RWPE2 (cell line): ENCODE data around the gene NBPF12.
"Not testable (repeated sequence)": the region's sequence is repeated elsewhere in the genome, so short reads cannot be mapped to it uniquely, and the experiment has no call there.

ENCODE experiments used
- ATAC-seq: fragments of 200-7000 bp; cut with Tn5 transposase; 3 replicates; pipeline ENCODE4 v1.9.1; 2021; ENCODE audit warnings: low read depth
- DNase-seq: peaks from one replicate; pipeline ENCODE4 v3.0.0-alpha.2; 2020; ENCODE audit warnings: low spot score
- H3K27ac ChIP-seq: fragments of 450-650 bp; 2 replicates; pipeline ENCODE4 v1.5.1; 2017; ENCODE audit warnings: mild to moderate bottlenecking; ENCODE audit not compliant: poor library complexity, severe bottlenecking
- H3K27me3 ChIP-seq: fragments of 250-450 bp; sonication (Bioruptor Pico); 2 replicates; pipeline ENCODE4 v1.5.1; 2021; ENCODE audit warnings: mild to moderate bottlenecking, moderate library complexity; ENCODE audit not compliant: insufficient read depth, poor library complexity, severe bottlenecking
- H3K36me3 ChIP-seq: fragments of 250-450 bp; sonication (Bioruptor Pico); 2 replicates; pipeline ENCODE4 v1.5.1; 2020; ENCODE audit warnings: low read depth, mild to moderate bottlenecking, moderate library complexity
- H3K4me1 ChIP-seq: fragments of 250-450 bp; sonication (Bioruptor Pico); 2 replicates; pipeline ENCODE4 v1.5.1; 2021; ENCODE audit warnings: mild to moderate bottlenecking, moderate library complexity; ENCODE audit not compliant: insufficient read depth, poor library complexity, severe bottlenecking
- H3K4me3 ChIP-seq: fragments of 250-450 bp; sonication (Bioruptor Pico); 2 replicates; pipeline ENCODE4 v1.5.1; 2021; ENCODE audit warnings: mild to moderate bottlenecking, moderate library complexity; ENCODE audit not compliant: severe bottlenecking
- H3K9me3 ChIP-seq: fragments of 250-450 bp; sonication (Bioruptor Pico); 2 replicates; pipeline ENCODE4 v1.5.1; 2021; ENCODE audit warnings: mild to moderate bottlenecking, moderate library complexity; ENCODE audit not compliant: severe bottlenecking
- CTCF ChIP-seq: fragments of 450-650 bp; IDR thresholded peaks from one replicate; pipeline ENCODE4 v1.5.1; 2017; ENCODE audit warnings: mild to moderate bottlenecking, moderate library complexity; ENCODE audit not compliant: poor library complexity, severe bottlenecking

NBPF12 gene

GRCh38 chr1:146972681-146973080, 34.6 kb downstream of the NBPF12 start:
- TF ChIP-seq CTCF = peak; percentile 9
- H3K27me3 ChIP-seq, DNase-seq, H3K4me3 ChIP-seq, H3K4me1 ChIP-seq, H3K9me3 ChIP-seq, ATAC-seq, H3K36me3 ChIP-seq, H3K27ac ChIP-seq: not testable (repeated sequence)

DNA sequence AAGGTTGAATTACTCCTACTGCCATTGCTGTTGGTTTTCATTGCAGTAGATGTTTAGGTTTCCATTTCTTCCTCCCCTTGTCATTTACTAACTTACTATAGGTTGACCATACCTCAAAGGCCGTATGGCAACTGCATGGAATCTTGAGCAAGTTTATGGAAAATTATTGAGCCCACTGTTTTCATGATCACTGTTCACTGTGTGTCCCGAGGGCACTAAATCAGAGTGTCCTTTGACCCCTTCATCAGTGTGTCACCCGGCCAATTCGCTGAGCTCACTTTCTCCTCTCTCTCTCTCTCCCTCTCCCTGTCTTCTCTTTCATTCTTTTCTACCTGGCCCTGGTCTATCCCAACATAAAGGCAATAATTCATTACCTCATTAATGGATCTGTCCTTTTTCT, 47.7 kb downstream of the NBPF12 start:
- not testable (repeated sequence) for ATAC-seq, DNase-seq, H3K4me1 ChIP-seq, H3K4me3 ChIP-seq, H3K27me3 ChIP-seq, H3K27ac ChIP-seq, H3K9me3 ChIP-seq, H3K36me3 ChIP-seq

DNA sequence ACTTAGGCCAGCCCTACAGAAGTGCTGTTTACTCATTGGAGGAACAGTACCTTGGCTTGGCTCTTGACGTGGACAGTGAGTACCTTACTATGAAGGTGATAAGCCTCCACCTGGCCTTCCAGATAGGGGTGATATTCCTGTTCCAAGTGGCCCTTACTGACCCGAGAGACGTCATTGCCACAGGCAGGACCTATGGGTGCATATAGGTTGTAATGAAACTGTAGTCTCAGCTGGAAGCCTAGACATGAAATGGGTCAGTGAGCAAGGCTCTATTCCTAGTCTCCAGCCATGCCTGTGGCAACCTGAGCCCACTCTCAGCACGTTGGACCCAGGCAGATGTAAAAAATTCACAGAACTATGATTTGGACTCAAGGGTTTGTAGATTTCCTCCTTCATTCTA, 48.3 kb downstream of the NBPF12 start:
- H3K4me3 ChIP-seq, DNase-seq, H3K27me3 ChIP-seq, H3K9me3 ChIP-seq, H3K36me3 ChIP-seq, H3K27ac ChIP-seq, ATAC-seq, H3K4me1 ChIP-seq: not testable (repeated sequence)

GRCh38 chr1:146987502-146987901, 49.4 kb downstream of the NBPF12 start:
- H3K27me3 ChIP-seq, ATAC-seq, H3K4me3 ChIP-seq, H3K4me1 ChIP-seq, H3K27ac ChIP-seq, H3K9me3 ChIP-seq, H3K36me3 ChIP-seq, DNase-seq: not testable (repeated sequence)

DNA sequence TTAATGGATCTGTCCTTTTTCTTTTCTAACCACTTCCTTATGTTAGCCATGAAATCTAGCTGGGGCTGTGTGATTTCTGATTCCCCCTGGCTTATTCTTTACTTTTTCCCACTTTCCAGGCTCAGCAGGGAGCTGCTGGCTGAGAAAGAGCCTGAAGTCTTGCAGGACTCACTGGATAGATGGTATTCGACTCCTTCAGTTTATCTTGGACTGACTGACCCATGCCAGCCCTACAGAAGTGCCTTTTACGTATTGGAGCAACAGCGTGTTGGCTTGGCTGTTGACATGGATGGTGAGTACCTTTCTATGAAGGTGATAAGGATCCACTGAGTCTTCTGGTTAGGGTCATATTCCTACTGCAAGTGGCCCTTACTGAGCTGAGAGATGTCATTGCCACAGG, 51.3 kb downstream of the NBPF12 start:
- not testable (repeated sequence) for H3K36me3 ChIP-seq, H3K4me1 ChIP-seq, H3K9me3 ChIP-seq, H3K27ac ChIP-seq, ATAC-seq, H3K27me3 ChIP-seq, H3K4me3 ChIP-seq, DNase-seq

DNA sequence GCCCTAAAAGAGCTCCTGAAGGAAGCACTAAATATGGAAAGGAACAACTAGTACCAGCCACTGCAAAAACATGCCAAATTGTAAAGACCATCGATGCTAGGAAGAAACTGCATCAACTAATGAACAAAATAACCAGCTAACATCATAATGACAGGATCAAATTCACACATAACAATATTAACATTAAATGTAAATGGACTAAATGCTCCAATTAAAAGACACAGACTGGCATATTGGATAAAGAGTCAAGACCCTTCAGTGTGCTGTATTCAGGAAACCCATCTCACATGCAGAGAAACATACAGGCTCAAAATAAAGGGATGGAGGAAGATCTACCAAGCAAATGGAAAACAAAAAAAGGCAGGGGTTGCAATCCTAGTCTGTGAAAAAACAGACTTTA, 70.4 kb downstream of the NBPF12 start:
- ATAC-seq = not testable (repeated sequence)

GRCh38 chr1:147026975-147027374, 88.9 kb downstream of the NBPF12 start:
- H3K36me3 ChIP-seq, H3K4me3 ChIP-seq, H3K4me1 ChIP-seq, ATAC-seq, H3K9me3 ChIP-seq, H3K27ac ChIP-seq, DNase-seq, H3K27me3 ChIP-seq: not testable (repeated sequence)

More for the DNA sequence above, 70.4 kb downstream of the NBPF12 start:
- DNase-seq, H3K4me3 ChIP-seq, H3K4me1 ChIP-seq, H3K36me3 ChIP-seq, H3K27ac ChIP-seq, H3K27me3 ChIP-seq, H3K9me3 ChIP-seq: not testable (repeated sequence)

DNA sequence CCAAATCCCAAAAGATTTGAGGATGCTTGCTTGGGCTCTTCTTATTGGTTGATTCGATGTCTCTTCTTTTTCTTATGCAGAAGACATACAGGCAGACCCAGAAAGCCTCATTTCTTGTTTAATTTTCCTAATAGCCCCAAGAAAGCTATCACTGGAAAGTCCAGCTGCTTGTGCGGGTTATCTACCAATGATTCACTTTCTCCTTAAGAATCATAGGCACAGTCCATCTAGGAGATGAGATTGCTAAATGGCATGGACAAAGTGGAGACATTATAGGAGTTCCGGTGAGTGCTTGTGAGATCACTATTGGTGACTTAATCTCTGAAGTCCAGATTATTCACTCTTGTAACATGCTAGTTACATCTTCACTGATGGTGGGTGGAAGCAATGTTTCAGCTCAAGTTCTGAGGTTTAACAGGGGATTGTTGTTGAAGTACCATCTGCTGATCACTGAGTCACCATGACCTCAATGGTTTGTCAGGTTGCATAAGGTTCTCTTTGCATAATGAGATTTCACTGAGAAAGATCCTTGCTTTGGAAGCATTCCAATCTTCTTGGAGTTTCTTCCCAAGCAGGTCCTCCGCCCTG, 92.0 kb downstream of the NBPF12 start:
- peak overlapping the region; percentile 25 for H3K27ac ChIP-seq
- H3K4me1 ChIP-seq, DNase-seq, H3K36me3 ChIP-seq, H3K4me3 ChIP-seq, H3K27me3 ChIP-seq, H3K9me3 ChIP-seq: not testable (repeated sequence)
- ATAC-seq = peak; percentile 94
